ENCODE results near the gene CSMD2. TPM values are rescaled to one million over a fixed set of nuclear protein-coding genes. Genes with fewer than 3 reads are reported as not detected.
"Not testable (repeated sequence)": the region's sequence is repeated elsewhere in the genome, so short reads cannot be mapped to it uniquely, and the experiment has no call there.

The CSMD2 gene
- total and polyA plus RNA-seq, 7 experiments from 2014 or later = 0.02 TPM; not detected in 6

DNA sequence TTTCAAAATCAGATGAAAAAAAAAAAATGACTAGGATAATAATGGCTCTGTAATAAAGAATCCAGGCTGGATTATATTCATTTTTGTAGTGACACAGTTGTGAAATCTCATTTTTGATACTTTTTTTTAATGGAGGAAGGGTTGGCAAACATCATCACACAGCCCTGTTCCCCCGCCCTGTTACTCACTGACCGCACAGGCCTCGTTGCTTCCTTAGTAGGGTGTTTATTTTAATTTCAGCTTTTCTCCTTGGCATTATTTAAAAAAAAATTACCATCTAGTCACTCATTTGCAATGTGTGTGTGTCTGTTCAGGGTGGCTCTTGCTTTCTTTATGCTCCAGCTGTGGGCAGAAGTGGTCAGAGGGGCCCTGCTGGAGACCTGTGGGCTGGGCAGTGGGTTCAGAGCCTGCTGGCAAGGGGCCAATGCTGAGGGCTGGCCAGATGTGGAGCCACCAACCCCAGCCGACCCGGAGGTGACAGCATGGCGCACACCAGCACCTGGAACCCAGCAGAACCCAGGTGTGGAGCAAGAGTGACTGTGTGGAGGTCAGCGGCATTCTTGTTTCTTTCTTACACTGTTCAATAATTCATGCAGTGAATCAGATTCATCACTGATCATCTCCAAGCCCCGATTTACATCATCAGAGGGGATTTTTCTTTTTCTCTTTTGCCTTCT is 648.0 kb downstream of the CSMD2 start:
- H3K36me3 ChIP-seq (ENCODE audit: control insufficient read depth in 2 of 3, insufficient read depth in 3 of 3, low read length in 3 of 3) = no peaks in the 10 kb centered on the region
- H3K4me3 ChIP-seq (ENCODE audit: low read length) = no peak overlapping the region
- DNase-seq (no peak), ATAC-seq (no peak)
- ChIA-PET POLR2A (no interaction called here), CTCF (no interaction called here)
- intact Hi-C loops (cut with micrococcal nuclease) = no loop called here
- Mint-ChIP-seq H3K9me3 (peaks cover 0 to 5% (median 0%) of the 10 kb centered on the region in 11 donors), H3K27ac (no peak overlapping the region), H3K4me1 (peaks cover 0 to 2% (median 0%) of the 10 kb centered on the region in 7 donors), H3K27me3 (peaks cover 0 to 32% (median 8%) of the 10 kb centered on the region in 5 donors), H3K4me3 (no peak overlapping the region), H3K36me3 (no peaks in the 10 kb centered on the region)
- H3K9me3 ChIP-seq (ENCODE audit: control insufficient read depth in 2 of 3, low read length in 3 of 3) = no peaks in the 10 kb centered on the region
- no peaks in the 10 kb centered on the region for H3K4me1 ChIP-seq (ENCODE audit: control insufficient read depth in 2 of 2, insufficient read depth in 2 of 2, low read length in 2 of 2)
- H3K27me3 ChIP-seq (ENCODE audit: control insufficient read depth in 2 of 2, insufficient read depth in 2 of 2, low read length in 2 of 2) = no peaks in the 10 kb centered on the region
- H3K27ac ChIP-seq (ENCODE audit: low read depth, low read length) = no peak overlapping the region

DNA sequence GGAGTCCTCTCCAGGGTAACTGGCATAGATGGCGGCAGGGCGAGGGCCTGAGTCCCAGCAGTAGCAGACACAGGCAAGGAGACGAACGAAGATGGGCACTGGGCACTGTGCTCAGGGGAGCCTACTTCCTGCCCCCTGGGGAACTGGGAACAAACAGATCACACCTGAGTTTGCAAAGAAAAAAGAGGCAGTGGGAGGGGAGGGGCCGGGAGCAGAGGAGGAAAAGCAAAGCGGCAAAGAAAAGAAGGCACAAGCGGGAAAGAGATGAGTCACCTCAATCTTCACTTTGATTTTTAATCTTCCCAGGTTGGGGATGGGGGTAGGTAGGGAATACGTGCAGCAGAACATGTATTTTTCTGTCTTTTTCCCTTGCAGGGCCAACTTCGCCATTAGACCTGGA is 648.6 kb downstream of the CSMD2 start:
- intact Hi-C loops (cut with micrococcal nuclease) = no loop called here
- H3K27ac Mint-ChIP-seq = no peak overlapping the region
- H3K9me3 Mint-ChIP-seq = peaks cover 0 to 5% (median 0%) of the 10 kb centered on the region in 11 donors
- Histone ChIP-seq H3K9me3 (ENCODE audit: control insufficient read depth in 2 of 3, low read length in 3 of 3) (no peaks in the 10 kb centered on the region), H3K36me3 (ENCODE audit: control insufficient read depth in 2 of 3, insufficient read depth in 3 of 3, low read length in 3 of 3) (no peaks in the 10 kb centered on the region), H3K27ac (ENCODE audit: low read depth, low read length) (no peak overlapping the region), H3K27me3 (ENCODE audit: control insufficient read depth in 2 of 2, insufficient read depth in 2 of 2, low read length in 2 of 2) (no peaks in the 10 kb centered on the region), H3K4me3 (ENCODE audit: low read length) (no peak overlapping the region), H3K4me1 (ENCODE audit: control insufficient read depth in 2 of 2, insufficient read depth in 2 of 2, low read length in 2 of 2) (no peaks in the 10 kb centered on the region)
- peaks cover 0 to 32% (median 7%) of the 10 kb centered on the region in 5 donors for H3K27me3 Mint-ChIP-seq
- no peak for DNase-seq
- H3K4me3 Mint-ChIP-seq = no peak overlapping the region
- H3K4me1 Mint-ChIP-seq = peaks cover 0 to 2% (median 0%) of the 10 kb centered on the region in 7 donors
- ChIA-PET CTCF (no interaction called here), POLR2A (no interaction called here)
- ATAC-seq = no peak
- H3K36me3 Mint-ChIP-seq = no peaks in the 10 kb centered on the region

DNA sequence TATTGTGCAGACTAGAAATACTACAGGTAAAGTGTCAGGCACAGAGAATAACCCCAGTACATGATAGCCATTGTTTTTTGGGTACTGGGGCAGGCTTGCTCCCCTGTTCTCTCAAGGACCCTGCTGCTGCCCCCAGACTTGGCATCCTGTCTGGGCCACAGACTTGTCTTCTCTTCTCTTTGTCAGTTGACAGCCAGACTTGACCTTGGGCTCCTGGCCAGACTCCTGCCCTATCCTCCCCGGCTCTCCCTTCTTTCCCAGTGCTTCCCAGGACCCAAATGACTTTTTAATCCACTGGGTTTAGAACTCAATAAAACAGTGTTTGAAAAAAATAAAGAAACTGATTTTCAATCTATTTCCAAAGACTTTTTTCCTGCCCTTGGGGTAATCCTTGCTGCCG is 649.4 kb downstream of the CSMD2 start:
- POLR2A ChIA-PET = no interaction called here

DNA sequence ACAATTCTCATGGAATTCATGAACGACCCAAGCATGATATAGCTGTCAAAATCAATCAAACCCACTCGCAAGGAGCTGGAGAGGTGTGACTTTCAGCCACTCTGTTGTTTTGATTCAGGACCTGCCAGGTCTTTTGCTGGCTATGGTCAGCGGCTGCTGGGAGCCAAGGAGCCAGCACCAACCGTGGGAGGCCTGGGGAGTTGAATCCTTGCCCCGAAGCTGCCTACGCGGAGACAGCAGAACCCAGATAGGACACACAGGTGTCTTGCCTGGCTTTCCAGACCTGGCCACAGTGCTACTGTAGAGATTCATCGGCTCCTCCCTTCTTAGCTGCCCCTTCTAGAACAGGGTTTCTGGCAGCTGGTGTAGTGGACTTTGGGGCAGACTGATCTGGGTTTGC is 649.9 kb downstream of the CSMD2 start:
- POLR2A ChIA-PET = no interaction called here
- H3K4me1 ChIP-seq (ENCODE audit: control insufficient read depth in 2 of 2, insufficient read depth in 2 of 2, low read length in 2 of 2) = no peaks in the 10 kb centered on the region
- no peaks in the 10 kb centered on the region for H3K36me3 ChIP-seq (ENCODE audit: control insufficient read depth in 2 of 3, insufficient read depth in 3 of 3, low read length in 3 of 3)
- CTCF ChIA-PET = no interaction called here
- H3K27ac Mint-ChIP-seq = no peak overlapping the region
- no peaks in the 10 kb centered on the region for H3K36me3 Mint-ChIP-seq
- DNase-seq (no peak), ATAC-seq (no peak)
- H3K4me1 Mint-ChIP-seq = peaks cover 0 to 2% (median 0%) of the 10 kb centered on the region in 7 donors
- H3K4me3 ChIP-seq (ENCODE audit: low read length) = no peak overlapping the region
- peaks cover 0 to 5% (median 0%) of the 10 kb centered on the region in 11 donors for H3K9me3 Mint-ChIP-seq
- H3K27me3 Mint-ChIP-seq = peaks cover 0 to 32% (median 15%) of the 10 kb centered on the region in 5 donors
- H3K4me3 Mint-ChIP-seq = no peak overlapping the region
- H3K27me3 ChIP-seq (ENCODE audit: control insufficient read depth in 2 of 2, insufficient read depth in 2 of 2, low read length in 2 of 2) = no peaks in the 10 kb centered on the region
- intact Hi-C loops (cut with micrococcal nuclease) = no loop called here
- no peaks in the 10 kb centered on the region for H3K9me3 ChIP-seq (ENCODE audit: control insufficient read depth in 2 of 3, low read length in 3 of 3)
- no peak overlapping the region for H3K27ac ChIP-seq (ENCODE audit: low read depth, low read length)

More for the DNA sequence above, 649.4 kb downstream of the CSMD2 start:
- Mint-ChIP-seq H3K27me3 (peaks cover 0 to 32% (median 10%) of the 10 kb centered on the region in 5 donors), H3K9me3 (peaks cover 0 to 5% (median 0%) of the 10 kb centered on the region in 11 donors), H3K4me3 (no peak overlapping the region), H3K4me1 (peaks cover 0 to 2% (median 0%) of the 10 kb centered on the region in 7 donors), H3K27ac (no peak overlapping the region), H3K36me3 (no peaks in the 10 kb centered on the region)
- H3K36me3 ChIP-seq (ENCODE audit: control insufficient read depth in 2 of 3, insufficient read depth in 3 of 3, low read length in 3 of 3) = no peaks in the 10 kb centered on the region
- no peak overlapping the region for H3K27ac ChIP-seq (ENCODE audit: low read depth, low read length)
- DNase-seq (no peak), ATAC-seq (no peak)
- H3K4me3 ChIP-seq (ENCODE audit: low read length) = no peak overlapping the region
- no peaks in the 10 kb centered on the region for H3K27me3 ChIP-seq (ENCODE audit: control insufficient read depth in 2 of 2, insufficient read depth in 2 of 2, low read length in 2 of 2)
- intact Hi-C loops (cut with micrococcal nuclease) = no loop called here
- H3K9me3 ChIP-seq (ENCODE audit: control insufficient read depth in 2 of 3, low read length in 3 of 3) = no peaks in the 10 kb centered on the region
- CTCF ChIA-PET = no interaction called here
- H3K4me1 ChIP-seq (ENCODE audit: control insufficient read depth in 2 of 2, insufficient read depth in 2 of 2, low read length in 2 of 2) = no peaks in the 10 kb centered on the region

DNA sequence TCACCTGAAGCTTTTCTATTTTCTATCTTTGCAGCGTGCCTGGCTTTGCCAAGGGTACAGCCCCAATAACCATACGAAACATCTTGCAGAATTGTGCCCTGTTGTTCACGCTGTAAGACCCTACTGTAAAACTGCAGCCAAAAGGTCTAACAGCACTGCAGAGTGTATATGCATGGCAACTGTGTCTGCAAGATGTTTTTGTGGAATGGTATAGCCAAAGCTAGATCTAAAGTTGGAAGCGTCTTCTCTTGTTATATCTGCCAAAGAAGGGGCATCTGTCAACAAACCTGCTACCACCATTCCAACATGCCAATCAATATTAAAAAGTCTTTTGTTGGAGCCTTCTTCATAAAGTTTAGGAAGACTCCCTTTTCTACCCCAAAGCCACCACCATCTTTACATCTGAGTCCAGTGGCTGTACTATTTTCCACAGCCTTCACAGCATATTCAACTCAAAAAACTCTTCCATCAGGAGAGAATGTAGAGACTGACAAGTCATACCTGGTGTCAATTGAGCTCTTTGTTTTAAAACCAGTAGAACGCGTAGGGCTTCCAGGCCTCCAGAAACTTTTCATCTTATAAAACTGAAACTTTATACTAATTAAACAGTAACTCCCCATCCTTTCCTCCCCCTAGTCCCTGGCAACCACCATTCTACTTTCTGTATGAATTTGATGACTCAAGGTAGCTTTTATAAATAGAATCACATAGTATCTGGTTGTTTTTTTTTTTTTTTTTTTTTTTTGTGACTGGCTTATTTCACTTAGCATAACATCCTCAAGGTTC is 652.6 kb downstream of the CSMD2 start:
- DNase-seq (no peak), ATAC-seq (no peak)
- no peaks in the 10 kb centered on the region for H3K36me3 ChIP-seq (ENCODE audit: control insufficient read depth in 2 of 3, insufficient read depth in 3 of 3, low read length in 3 of 3)
- Mint-ChIP-seq H3K4me3 (no peak overlapping the region), H3K27me3 (peaks cover 0 to 33% (median 15%) of the 10 kb centered on the region in 5 donors), H3K9me3 (peaks cover 0 to 6% (median 0%) of the 10 kb centered on the region in 11 donors), H3K4me1 (peaks cover 0 to 3% (median 0%) of the 10 kb centered on the region in 7 donors), H3K27ac (no peak overlapping the region), H3K36me3 (no peaks in the 10 kb centered on the region)
- CTCF ChIA-PET = no interaction called here
- H3K27me3 ChIP-seq (ENCODE audit: control insufficient read depth in 2 of 2, insufficient read depth in 2 of 2, low read length in 2 of 2) = no peaks in the 10 kb centered on the region
- H3K4me3 ChIP-seq (ENCODE audit: low read length) = no peak overlapping the region
- no peaks in the 10 kb centered on the region for H3K4me1 ChIP-seq (ENCODE audit: control insufficient read depth in 2 of 2, insufficient read depth in 2 of 2, low read length in 2 of 2)
- H3K27ac ChIP-seq (ENCODE audit: low read depth, low read length) = no peak overlapping the region
- POLR2A ChIA-PET = no interaction called here
- no peaks in the 10 kb centered on the region for H3K9me3 ChIP-seq (ENCODE audit: control insufficient read depth in 2 of 3, low read length in 3 of 3)
- intact Hi-C loops (cut with micrococcal nuclease) = no loop called here

DNA sequence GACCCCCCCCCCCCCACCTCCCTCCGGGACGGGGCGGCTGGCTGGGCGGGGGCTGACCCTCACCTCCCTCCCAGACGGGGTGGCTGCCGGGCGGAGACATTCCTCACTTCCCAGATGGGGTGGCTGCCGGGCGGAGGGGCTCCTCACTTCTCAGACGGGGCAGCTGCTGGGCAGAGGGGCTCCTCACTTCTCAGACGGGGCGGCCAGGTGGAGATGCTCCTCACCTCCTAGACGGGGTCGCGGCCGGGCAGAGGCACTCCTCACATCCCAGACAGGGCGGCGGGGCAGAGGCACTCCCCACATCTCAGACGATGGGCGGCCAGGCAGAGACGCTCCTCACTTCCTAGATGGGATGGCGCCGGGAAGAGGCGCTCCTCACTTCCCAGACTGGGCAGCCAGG is 655.8 kb downstream of the CSMD2 start:
- H3K4me3 Mint-ChIP-seq; H3K36me3 Mint-ChIP-seq; H3K27ac Mint-ChIP-seq; CTCF ChIA-PET; H3K9me3 ChIP-seq (ENCODE audit: control insufficient read depth in 2 of 3, low read length in 3 of 3); H3K9me3 Mint-ChIP-seq; POLR2A ChIA-PET; H3K27me3 ChIP-seq (ENCODE audit: control insufficient read depth in 2 of 2, insufficient read depth in 2 of 2, low read length in 2 of 2); H3K4me3 ChIP-seq (ENCODE audit: low read length); H3K4me1 Mint-ChIP-seq; H3K4me1 ChIP-seq (ENCODE audit: control insufficient read depth in 2 of 2, insufficient read depth in 2 of 2, low read length in 2 of 2); H3K27ac ChIP-seq (ENCODE audit: low read depth, low read length); intact Hi-C loops (cut with micrococcal nuclease); H3K36me3 ChIP-seq (ENCODE audit: control insufficient read depth in 2 of 3, insufficient read depth in 3 of 3, low read length in 3 of 3); ATAC-seq; DNase-seq: not testable (repeated sequence)
- H3K27me3 Mint-ChIP-seq = peaks cover 0 to 20% (median 9%) of the 10 kb centered on the region in 5 donors
